Prostate gland (tissue), 2 donors: Measurements from ENCODE around the gene SMARCA4. TPM values are rescaled to one million over a fixed set of nuclear protein-coding genes. Genes with fewer than 3 reads are reported as not detected.
"Not testable (repeated sequence)": the region's sequence is repeated elsewhere in the genome, so short reads cannot be mapped to it uniquely, and the experiment has no call there.

ENCODE experiments used
- DNase-seq: peaks from one replicate; pipeline ENCODE4 v3.0.0-alpha.2; 2019; ENCODE audit warnings: low spot score
- H3K27ac ChIP-seq, 2 donors: fragments of 200-600 bp; sonication (generic); 2 replicates each; pipeline ENCODE4 v1.5.1; 2017 to 2019
- H3K27me3 ChIP-seq: fragments of 200-600 bp; sonication (generic); replicated peaks from 2 replicates; pipeline ENCODE4 v1.5.1; 2019; ENCODE audit not compliant: insufficient read depth
- H3K36me3 ChIP-seq, 2 donors: fragments of 200-600 bp; sonication (generic); 1 replicate in 1 of 2; 2 replicates in 1 of 2; pipeline versions ENCODE4 v1.5.1 to v1.8.1; 2017 to 2019
- H3K4me1 ChIP-seq: fragments of 200-600 bp; sonication (generic); replicated peaks from 2 replicates; pipeline ENCODE4 v1.5.1; 2019
- H3K4me3 ChIP-seq, 2 donors: fragments of 200-600 bp; sonication (generic); 2 replicates each; pipeline ENCODE4 v1.5.1; 2017 to 2019
- H3K9me3 ChIP-seq: fragments of 200-600 bp; sonication (generic); 2 replicates; pipeline ENCODE4 v1.5.1; 2017
- CTCF ChIP-seq, 4 experiments: fragments of 200-600 bp in 2 of 4; fragments of 450-650 bp in 2 of 4; sonication (generic) in 2 of 4; IDR thresholded peaks; 1 replicate in 3 of 4; 2 replicates in 1 of 4; pipeline ENCODE4 v1.5.1; 2016 to 2019; ENCODE audit warnings: antibody characterized with exemption in 4 of 4, mild to moderate bottlenecking in 2 of 4, moderate library complexity in 2 of 4
- POLR2A ChIP-seq: fragments of 450-650 bp; IDR thresholded peaks from one replicate; pipeline ENCODE4 v1.6.1; 2016; ENCODE audit warnings: antibody characterized with exemption, mild to moderate bottlenecking
- POLR2AphosphoS5 ChIP-seq: sonication (generic); formaldehyde crosslinking; IDR thresholded peaks from one replicate; pipeline ENCODE4 v1.6.1; 2017; ENCODE audit warnings: antibody characterized with exemption
- WGBS: methylation state at CpG from one replicate; pipeline ENCODE4 v1.1.5; 2018; 5-methylcytosine and 5-hydroxymethylcytosine counted together
- intact Hi-C: fragments of 100-400 bp; cut with DNase I; formaldehyde crosslinking; loops from one replicate; pipeline ENCODE4 v1.14.2; 2022
- total RNA-seq, 2 donors: library from RNA; depleted of rRNA; stranded (reverse); fragments of >200 nt; gene quantifications; one replicate each; pipeline ENCODE4 v1.1.0, GENCODE V29; 2016

SMARCA4 gene
- total RNA-seq, 2 donors from 2014 or later: 98.5 to 152 TPM

- TF ChIP-seq POLR2A: no peak
- TF ChIP-seq POLR2AphosphoS5: no peak
- TF ChIP-seq CTCF (IDR thresholded peaks at IDR 0.05): no peak
- Histone ChIP-seq H3K27ac (no peak overlapping the region), H3K9me3 (no peaks in the 10 kb centered on the region), H3K36me3 (no peaks in the 10 kb centered on the region), H3K27me3 (no peaks in the 10 kb centered on the region), H3K4me1 (no peaks in the 10 kb centered on the region), H3K4me3 (no peak overlapping the region)
- 83% methylated on average over 9 of the region's 9 CpGs for WGBS
- DNase-seq: no peak
- intact Hi-C loops: no loop called here
These were observed 108.7 kb downstream of the SMARCA4 start for GRCh38 chr19:11069561-11069960.

GRCh38 chr19:11070123-11070522, 109.3 kb downstream of the SMARCA4 start:
- intact Hi-C loops: no loop called here
- no peak overlapping the region for H3K27ac ChIP-seq
- H3K27me3 ChIP-seq: no peaks in the 10 kb centered on the region
- no peaks in the 10 kb centered on the region for H3K36me3 ChIP-seq
- no peaks in the 10 kb centered on the region for H3K9me3 ChIP-seq
- no peak for DNase-seq
- WGBS: 93% methylated on average over 4 of the region's 4 CpGs
- no peaks in the 10 kb centered on the region for H3K4me1 ChIP-seq
- H3K4me3 ChIP-seq: no peak overlapping the region
- no peak for TF ChIP-seq CTCF (IDR thresholded peaks at IDR 0.05)
- TF ChIP-seq POLR2AphosphoS5: no peak
- no peak for TF ChIP-seq POLR2A

GRCh38 chr19:11073568-11073967, 112.7 kb downstream of the SMARCA4 start:
- 97% methylated on average over 9 of the region's 9 CpGs for WGBS
- H3K4me3 ChIP-seq: no peak overlapping the region
- no peaks in the 10 kb centered on the region for H3K9me3 ChIP-seq
- H3K27ac ChIP-seq: no peak overlapping the region
- TF ChIP-seq CTCF (IDR thresholded peaks at IDR 0.05) (no peak), POLR2AphosphoS5 (no peak), POLR2A (no peak)
- DNase-seq: no peak
- no peaks in the 10 kb centered on the region for H3K27me3 ChIP-seq
- intact Hi-C loops: no loop called here
- no peaks in the 10 kb centered on the region for H3K36me3 ChIP-seq
- H3K4me1 ChIP-seq: no peaks in the 10 kb centered on the region

GRCh38 chr19:11076792-11077191, 116.0 kb downstream of the SMARCA4 start:
- DNase-seq, H3K36me3 ChIP-seq, H3K9me3 ChIP-seq, intact Hi-C loops, H3K4me1 ChIP-seq, H3K27me3 ChIP-seq, H3K4me3 ChIP-seq, H3K27ac ChIP-seq: not testable (repeated sequence)
- 89% methylated on average over 9 of the region's 9 CpGs for WGBS

GRCh38 chr19:11078893-11079292, 118.1 kb downstream of the SMARCA4 start:
- no peak for TF ChIP-seq CTCF (IDR thresholded peaks at IDR 0.05)
- TF ChIP-seq POLR2AphosphoS5: no peak
- no peak for TF ChIP-seq POLR2A
- Histone ChIP-seq H3K27me3 (no peaks in the 10 kb centered on the region), H3K36me3 (no peaks in the 10 kb centered on the region), H3K27ac (no peak overlapping the region), H3K4me3 (no peak overlapping the region), H3K9me3 (no peaks in the 10 kb centered on the region), H3K4me1 (no peaks in the 10 kb centered on the region)
- intact Hi-C loops: no loop called here
- no peak for DNase-seq
- 96% methylated on average over 11 of the region's 11 CpGs for WGBS
